OCI-LY7 (cell line): Measurements from ENCODE around the gene THRAP3.

Source experiments
- EZH2phosphoT487 ChIP-seq: fragments of 200-600 bp; sonication (generic); IDR thresholded peaks from 2 replicates; pipeline ENCODE4 v1.6.1; 2018; ENCODE audit warnings: low read depth, borderline replicate concordance, mild to moderate bottlenecking, mixed run types, antibody characterized with exemption, low read length, moderate library complexity, mixed read lengths
- TF ChIP-seq, protein P1 (sequence below): fragments of 200-600 bp; sonication (generic); conservative IDR thresholded peaks from 2 replicates; pipeline ENCODE4 v1.5.1; 2014; ENCODE audit warnings: mild to moderate bottlenecking, antibody characterized with exemption, low read length, moderate library complexity, mixed read lengths

DNA sequence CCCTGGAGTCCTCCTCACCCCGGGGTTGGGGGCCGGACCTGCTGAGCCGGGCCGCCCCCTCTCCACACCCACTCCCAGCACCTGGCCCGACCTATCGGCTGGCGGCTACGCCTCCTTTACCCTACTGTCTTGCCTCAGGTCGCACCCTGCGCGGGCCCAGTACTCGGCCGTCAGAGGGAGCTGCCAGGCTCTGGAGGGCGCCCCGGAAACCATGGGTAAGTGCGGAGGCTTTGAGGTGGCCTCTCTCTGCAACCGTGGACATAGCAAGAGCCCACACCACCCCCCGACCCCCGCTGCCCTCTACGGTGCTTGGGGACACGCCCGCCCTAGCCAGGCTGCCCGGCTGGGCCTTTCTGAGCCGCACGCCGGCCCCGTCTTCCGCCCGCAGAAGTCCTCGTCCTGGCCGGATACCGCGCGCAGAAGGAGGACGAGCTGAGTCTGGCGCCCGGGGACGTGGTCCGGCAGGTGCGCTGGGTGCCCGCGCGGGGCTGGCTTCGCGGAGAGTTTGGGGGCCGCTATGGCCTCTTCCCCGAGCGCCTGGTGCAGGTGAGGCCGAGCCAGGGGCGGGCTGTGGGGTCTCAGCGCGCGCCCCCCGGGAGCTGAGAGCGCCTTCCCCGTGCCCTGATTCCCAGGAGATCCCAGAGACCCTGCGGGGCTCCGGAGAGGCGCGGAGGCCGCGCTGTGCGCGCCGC lies 82.1 kb downstream of the THRAP3 start, which contains the start of gene SH3D21:
- TF ChIP-seq, protein P1, sequence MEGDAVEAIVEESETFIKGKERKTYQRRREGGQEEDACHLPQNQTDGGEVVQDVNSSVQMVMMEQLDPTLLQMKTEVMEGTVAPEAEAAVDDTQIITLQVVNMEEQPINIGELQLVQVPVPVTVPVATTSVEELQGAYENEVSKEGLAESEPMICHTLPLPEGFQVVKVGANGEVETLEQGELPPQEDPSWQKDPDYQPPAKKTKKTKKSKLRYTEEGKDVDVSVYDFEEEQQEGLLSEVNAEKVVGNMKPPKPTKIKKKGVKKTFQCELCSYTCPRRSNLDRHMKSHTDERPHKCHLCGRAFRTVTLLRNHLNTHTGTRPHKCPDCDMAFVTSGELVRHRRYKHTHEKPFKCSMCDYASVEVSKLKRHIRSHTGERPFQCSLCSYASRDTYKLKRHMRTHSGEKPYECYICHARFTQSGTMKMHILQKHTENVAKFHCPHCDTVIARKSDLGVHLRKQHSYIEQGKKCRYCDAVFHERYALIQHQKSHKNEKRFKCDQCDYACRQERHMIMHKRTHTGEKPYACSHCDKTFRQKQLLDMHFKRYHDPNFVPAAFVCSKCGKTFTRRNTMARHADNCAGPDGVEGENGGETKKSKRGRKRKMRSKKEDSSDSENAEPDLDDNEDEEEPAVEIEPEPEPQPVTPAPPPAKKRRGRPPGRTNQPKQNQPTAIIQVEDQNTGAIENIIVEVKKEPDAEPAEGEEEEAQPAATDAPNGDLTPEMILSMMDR: peak; percentile 48; the same call in 1 of the 2 replicates
- TF ChIP-seq EZH2phosphoT487: no peak
